H1 (cell line): ENCODE data around the gene RFNG.

Experiments
- CTCF ChIP-seq, 3 experiments: IDR thresholded peaks; 1 replicate in 2 of 3; 2 replicates in 1 of 3; pipeline versions ENCODE4 v1.5.1 to v1.6.1; 2011; ENCODE audit warnings: low read length in 3 of 3, mild to moderate bottlenecking in 3 of 3, inconsistent platforms in 2 of 3, low read depth in 1 of 3, moderate library complexity in 1 of 3; ENCODE audit not compliant: insufficient read depth in 1 of 3; ENCODE audit errors: control extremely low read depth in 1 of 3
- EP300 ChIP-seq, 2 experiments: IDR thresholded peaks; 1 replicate in 1 of 2; 2 replicates in 1 of 2; pipeline ENCODE4 v1.6.1; 2011 to 2012; ENCODE audit warnings: low read depth in 2 of 2, low read length in 2 of 2, mild to moderate bottlenecking in 2 of 2, borderline replicate concordance in 1 of 2, inconsistent platforms in 1 of 2, moderate library complexity in 1 of 2
- EZH2 ChIP-seq: fragments of 200-600 bp; sonication (generic); IDR thresholded peaks from 2 replicates; pipeline ENCODE4 v1.7.1; 2012; ENCODE audit warnings: low read depth, mild to moderate bottlenecking, moderate library complexity, low read length, inconsistent platforms; ENCODE audit not compliant: severe bottlenecking
- GTF2F1 ChIP-seq: IDR thresholded peaks from 2 replicates; pipeline ENCODE4 v1.6.1; 2012; ENCODE audit warnings: low read depth, low read length, improper control_type of control experiment, borderline replicate concordance
- HDAC6 ChIP-seq: IDR thresholded peaks from one replicate; pipeline ENCODE4 v1.7.1; 2012; ENCODE audit warnings: low read depth, mild to moderate bottlenecking, inconsistent platforms, low read length, moderate library complexity
- JUND ChIP-seq: IDR thresholded peaks from 2 replicates; pipeline ENCODE4 v1.6.1; 2011; ENCODE audit warnings: mild to moderate bottlenecking, improper control_type of control experiment, low read length
- MAX ChIP-seq: IDR thresholded peaks from 2 replicates; pipeline ENCODE4 v1.6.1; 2012; ENCODE audit warnings: inconsistent platforms
- NRF1 ChIP-seq: IDR thresholded peaks from 2 replicates; pipeline ENCODE4 v1.6.1; 2011; ENCODE audit warnings: mild to moderate bottlenecking, low read depth, low read length, improper control_type of control experiment
- POLR2A ChIP-seq, 2 experiments: IDR thresholded peaks; 1 replicate in 1 of 2; 2 replicates in 1 of 2; pipeline ENCODE4 v1.6.1; 2011; ENCODE audit warnings: low read depth in 2 of 2, low read length in 2 of 2, mild to moderate bottlenecking in 2 of 2; ENCODE audit errors: control extremely low read depth in 1 of 2
- POLR2AphosphoS5 ChIP-seq: IDR thresholded peaks from 2 replicates; pipeline ENCODE4 v1.6.1; 2011; ENCODE audit warnings: low read depth, low read length
- RBBP5 ChIP-seq: IDR thresholded peaks from 2 replicates; pipeline ENCODE4 v1.7.1; 2012; ENCODE audit warnings: low read depth, mild to moderate bottlenecking, inconsistent platforms, low read length, moderate library complexity, borderline replicate concordance
- RFX5 ChIP-seq: IDR thresholded peaks from 2 replicates; pipeline ENCODE4 v1.6.1; 2011; ENCODE audit warnings: low read depth, low read length, improper control_type of control experiment, borderline replicate concordance
- SUZ12 ChIP-seq: fragments of 200-600 bp; sonication (generic); IDR thresholded peaks from 2 replicates; pipeline ENCODE4 v1.6.1; 2012; ENCODE audit warnings: mild to moderate bottlenecking, inconsistent platforms, low read length, moderate library complexity, mixed read lengths
- TEAD4 ChIP-seq: IDR thresholded peaks from 2 replicates; pipeline ENCODE4 v1.6.1; 2012; ENCODE audit warnings: low read depth, low read length, inconsistent platforms, mixed read lengths

GRCh38 chr17:82050152-82050760, 1.4 kb downstream of the RFNG start:
- no peak for TF ChIP-seq POLR2A (IDR thresholded peaks at IDR 0.05; ENCODE audit: control extremely low read depth in 1 of 2, low read depth in 2 of 2, low read length in 2 of 2)
- no peak for TF ChIP-seq POLR2AphosphoS5
- no peak for TF ChIP-seq HDAC6
- TF ChIP-seq EZH2: no peak
- TF ChIP-seq NRF1: no peak
- no peak for TF ChIP-seq CTCF (IDR thresholded peaks at IDR 0.05; ENCODE audit: control extremely low read depth in 1 of 3, insufficient read depth in 1 of 3, low read depth in 1 of 3, low read length in 3 of 3)
- TF ChIP-seq GTF2F1: no peak
- TF ChIP-seq TEAD4: no peak
- no peak for TF ChIP-seq SUZ12
- TF ChIP-seq RFX5: no peak
- TF ChIP-seq JUND: no peak
- TF ChIP-seq MAX: no peak
- no peak for TF ChIP-seq EP300 (IDR thresholded peaks at IDR 0.05; ENCODE audit: borderline replicate concordance in 1 of 2, low read depth in 2 of 2, low read length in 2 of 2)
- TF ChIP-seq RBBP5: no peak
